Measurements from ENCODE around the gene EFHC1. TPM values are rescaled to one million over a fixed set of nuclear protein-coding genes. Genes with fewer than 3 reads are reported as not detected.
A peak's percentile ranks its signal among the peaks of the same experiment; 100 is the strongest.

The EFHC1 gene
- total RNA-seq, 1 donor from 2014 or later, result 43.7 TPM

GRCh38 chr6:52499026-52499425 lies 78.9 kb downstream of the EFHC1 start:
- no peak for DNase-seq (ENCODE audit: low read depth, low spot score)
- Mint-ChIP-seq H3K4me3 (no peak overlapping the region), H3K27me3 (ENCODE audit: low read depth) (no peaks in the 10 kb centered on the region), H3K36me3 (ENCODE audit: low read depth) (peaks cover 12% of the 10 kb centered on the region), H3K27ac (ENCODE audit: unreplicated experiment) (peak overlapping the region; percentile 14), H3K9me3 (peaks cover 3% of the 10 kb centered on the region), H3K4me1 (no peaks in the 10 kb centered on the region)
- TF ChIP-seq, protein P1, sequence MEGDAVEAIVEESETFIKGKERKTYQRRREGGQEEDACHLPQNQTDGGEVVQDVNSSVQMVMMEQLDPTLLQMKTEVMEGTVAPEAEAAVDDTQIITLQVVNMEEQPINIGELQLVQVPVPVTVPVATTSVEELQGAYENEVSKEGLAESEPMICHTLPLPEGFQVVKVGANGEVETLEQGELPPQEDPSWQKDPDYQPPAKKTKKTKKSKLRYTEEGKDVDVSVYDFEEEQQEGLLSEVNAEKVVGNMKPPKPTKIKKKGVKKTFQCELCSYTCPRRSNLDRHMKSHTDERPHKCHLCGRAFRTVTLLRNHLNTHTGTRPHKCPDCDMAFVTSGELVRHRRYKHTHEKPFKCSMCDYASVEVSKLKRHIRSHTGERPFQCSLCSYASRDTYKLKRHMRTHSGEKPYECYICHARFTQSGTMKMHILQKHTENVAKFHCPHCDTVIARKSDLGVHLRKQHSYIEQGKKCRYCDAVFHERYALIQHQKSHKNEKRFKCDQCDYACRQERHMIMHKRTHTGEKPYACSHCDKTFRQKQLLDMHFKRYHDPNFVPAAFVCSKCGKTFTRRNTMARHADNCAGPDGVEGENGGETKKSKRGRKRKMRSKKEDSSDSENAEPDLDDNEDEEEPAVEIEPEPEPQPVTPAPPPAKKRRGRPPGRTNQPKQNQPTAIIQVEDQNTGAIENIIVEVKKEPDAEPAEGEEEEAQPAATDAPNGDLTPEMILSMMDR (conservative IDR thresholded peaks at IDR 0.05), result no peak

DNA sequence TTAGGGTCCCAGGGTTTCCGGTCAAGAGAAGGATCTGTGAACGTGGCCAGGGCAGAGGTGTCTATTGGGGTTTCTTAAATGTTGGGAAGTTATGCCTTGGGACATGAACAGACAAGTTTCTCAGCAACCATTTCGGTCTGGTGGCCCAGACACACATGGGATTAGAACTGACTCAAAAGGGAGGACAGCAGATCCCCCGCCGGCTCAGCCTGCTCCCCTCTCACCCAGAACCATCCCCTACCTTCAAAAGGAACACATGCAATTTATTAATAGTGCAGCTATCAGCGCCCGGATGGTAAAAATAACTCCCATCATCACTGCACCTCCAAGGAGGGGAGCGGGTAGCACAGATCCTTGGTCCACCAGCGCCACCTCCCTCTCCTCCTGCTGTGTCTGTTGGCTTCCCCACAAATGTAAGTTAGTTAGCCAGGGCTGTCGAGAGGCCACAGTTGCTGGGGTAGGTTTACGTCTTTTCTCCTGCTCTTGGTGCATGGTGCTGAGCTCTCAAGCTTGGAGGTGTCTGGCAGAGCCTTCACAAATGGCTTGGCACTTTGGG lies 79.6 kb downstream of the EFHC1 start:
- Mint-ChIP-seq H3K4me3 (no peak overlapping the region), H3K27me3 (ENCODE audit: low read depth) (no peaks in the 10 kb centered on the region), H3K4me1 (no peaks in the 10 kb centered on the region), H3K27ac (ENCODE audit: unreplicated experiment) (no peak overlapping the region), H3K36me3 (ENCODE audit: low read depth) (peaks cover 6% of the 10 kb centered on the region), H3K9me3 (peaks cover 3% of the 10 kb centered on the region)
- TF ChIP-seq, protein P1 (conservative IDR thresholded peaks at IDR 0.05), result no peak
- DNase-seq (ENCODE audit: low read depth, low spot score), result no peak

DNA sequence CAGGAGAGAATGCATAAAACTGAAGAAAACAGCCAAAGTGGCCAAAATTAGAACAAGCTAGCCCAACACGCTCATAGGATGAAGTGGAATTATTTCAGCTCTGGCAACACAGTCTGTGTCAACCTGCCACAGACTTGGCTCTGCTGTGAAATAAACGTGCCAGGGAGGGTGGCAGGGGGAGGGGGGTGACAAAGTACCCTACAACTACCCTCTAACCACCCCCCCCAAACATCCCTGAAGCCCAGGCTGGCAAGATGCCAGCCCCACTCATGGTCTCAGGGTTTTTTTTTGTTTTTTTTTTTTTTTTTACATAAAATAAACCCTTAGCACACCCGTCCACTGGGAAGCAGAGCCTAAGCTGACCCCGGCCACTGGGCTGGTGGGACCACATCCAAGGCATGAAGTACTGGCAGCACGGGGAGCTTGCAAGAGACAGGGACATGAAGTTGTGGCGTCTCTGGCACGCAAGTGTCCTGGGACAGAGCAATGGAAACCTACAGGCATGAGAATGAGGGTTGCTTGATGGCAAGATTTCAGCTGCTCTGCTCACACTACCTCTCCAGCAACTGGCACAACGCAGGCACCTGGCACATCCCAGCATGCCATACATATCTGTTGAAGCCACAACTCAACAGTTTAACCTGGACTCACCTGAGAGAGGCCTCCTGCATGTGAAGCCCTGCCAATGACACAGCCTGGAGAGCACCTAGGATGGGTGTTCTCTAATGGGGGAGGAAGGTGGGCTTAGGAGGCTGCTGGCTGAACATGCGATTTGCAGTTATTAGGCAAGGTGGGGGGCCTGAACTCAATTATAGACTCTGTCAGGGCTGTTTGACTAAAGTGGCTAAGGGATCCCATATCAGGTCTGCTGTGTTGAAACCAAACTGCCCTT lies 80.3 kb downstream of the EFHC1 start:
- Mint-ChIP-seq H3K9me3 (no peaks in the 10 kb centered on the region), H3K27me3 (ENCODE audit: low read depth) (no peaks in the 10 kb centered on the region), H3K27ac (ENCODE audit: unreplicated experiment) (no peak overlapping the region), H3K4me3 (no peak overlapping the region), H3K4me1 (no peaks in the 10 kb centered on the region), H3K36me3 (ENCODE audit: low read depth) (no peaks in the 10 kb centered on the region)
- TF ChIP-seq, protein P1 (conservative IDR thresholded peaks at IDR 0.05), result no peak
- no peak for DNase-seq (ENCODE audit: low read depth, low spot score)

DNA sequence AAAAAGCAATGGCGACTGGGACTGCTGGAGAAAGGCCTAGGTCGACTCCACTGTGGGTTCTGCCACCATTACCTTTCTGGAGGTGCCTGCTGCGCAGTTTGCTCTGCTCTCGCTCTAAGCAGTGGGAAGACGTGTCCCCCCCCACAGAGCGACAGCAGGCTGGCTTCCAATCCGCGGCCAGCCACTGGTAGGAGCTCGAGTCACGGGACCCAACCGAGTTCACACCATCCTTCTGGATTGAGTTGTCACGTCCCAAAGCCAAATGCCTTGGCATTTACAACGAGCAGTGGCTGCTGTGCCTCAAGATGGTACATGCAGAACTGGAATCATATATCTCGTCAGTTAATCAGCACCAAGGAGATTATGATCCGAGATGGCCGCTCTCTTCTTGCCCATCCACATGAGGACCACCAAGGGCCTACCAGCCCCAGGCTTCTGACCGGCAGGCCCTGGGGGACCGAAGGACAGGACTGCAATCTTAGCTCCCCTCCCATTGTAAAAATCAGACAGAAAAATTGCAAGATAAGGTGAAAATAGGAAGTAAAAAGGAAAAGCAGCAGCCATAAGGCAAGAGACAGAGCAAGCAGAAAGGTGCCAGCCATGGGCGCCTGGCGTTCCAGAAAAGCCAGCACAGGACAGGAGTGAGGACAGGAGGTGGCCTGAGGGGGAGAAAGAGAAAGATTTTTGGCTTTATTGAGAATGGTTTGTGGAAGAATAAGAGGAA lies 82.3 kb downstream of the EFHC1 start:
- H3K27me3 Mint-ChIP-seq (ENCODE audit: low read depth), result no peaks in the 10 kb centered on the region
- H3K36me3 Mint-ChIP-seq (ENCODE audit: low read depth), result no peaks in the 10 kb centered on the region
- no peaks in the 10 kb centered on the region for H3K9me3 Mint-ChIP-seq
- DNase-seq (ENCODE audit: low read depth, low spot score), result no peak
- H3K4me3 Mint-ChIP-seq, result no peak overlapping the region
- no peak overlapping the region for H3K27ac Mint-ChIP-seq (ENCODE audit: unreplicated experiment)
- TF ChIP-seq, protein P1 (conservative IDR thresholded peaks at IDR 0.05), result no peak
- H3K4me1 Mint-ChIP-seq, result no peaks in the 10 kb centered on the region

- DNase-seq (ENCODE audit: low read depth, low spot score), result no peak
- Mint-ChIP-seq H3K4me1 (no peaks in the 10 kb centered on the region), H3K4me3 (no peak overlapping the region), H3K27me3 (ENCODE audit: low read depth) (no peaks in the 10 kb centered on the region), H3K9me3 (no peaks in the 10 kb centered on the region), H3K27ac (ENCODE audit: unreplicated experiment) (no peak overlapping the region), H3K36me3 (ENCODE audit: low read depth) (peaks cover 5% of the 10 kb centered on the region)
- TF ChIP-seq, protein P1 (conservative IDR thresholded peaks at IDR 0.05), result peak; percentile 45
Observed at GRCh38 chr6:52503323-52503747, 83.2 kb downstream of the EFHC1 start.
